NOMO-1 treated with dmso at 0.1 percent for 144 hours (cell line): ENCODE results near the gene OR2Y1.
"Not testable (repeated sequence)": the region's sequence is repeated elsewhere in the genome, so short reads cannot be mapped to it uniquely, and the experiment has no call there.

Source experiments
- DNase-seq: peaks from one replicate; lab custom pipeline; 2025; ENCODE audit not compliant: unreplicated experiment; lab: John Stamatoyannopoulos, UW

OR2Y1 gene

GRCh38 chr5:180740953-180741352, 1.1 kb upstream of the OR2Y1 start:
- not testable (repeated sequence) for DNase-seq

DNA sequence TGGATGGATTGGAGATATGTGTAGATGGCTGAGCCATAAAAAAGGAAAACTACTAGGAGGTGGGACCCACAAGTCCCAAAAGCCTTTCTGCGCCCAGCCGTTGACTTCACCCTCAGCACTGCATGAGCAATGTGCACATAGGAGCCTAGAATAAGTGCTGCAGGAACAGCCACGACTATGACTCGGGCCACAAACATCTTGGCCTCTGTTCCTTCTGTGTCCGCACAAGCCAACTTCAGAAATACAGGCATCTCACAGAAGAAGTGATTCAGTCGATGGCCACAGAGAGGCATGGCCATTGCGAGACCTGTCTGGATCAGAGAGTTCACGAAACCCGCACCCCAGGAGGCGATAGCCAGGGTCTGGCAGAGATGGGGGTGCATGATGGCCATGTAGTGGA, 587 bp downstream of the OR2Y1 start:
- DNase-seq: no peak

- DNase-seq: no peak
These were observed 3.3 kb downstream of the OR2Y1 start for GRCh38 chr5:180736536-180736935.

- no peak for DNase-seq
These were observed 14.9 kb downstream of the OR2Y1 start for GRCh38 chr5:180724944-180725343.

- DNase-seq: no peak
These were observed 15.9 kb downstream of the OR2Y1 start for GRCh38 chr5:180723936-180724335.

- no peak for DNase-seq
These were observed 19.4 kb downstream of the OR2Y1 start for GRCh38 chr5:180720486-180720885.

- DNase-seq: no peak
These were observed 20.1 kb downstream of the OR2Y1 start for GRCh38 chr5:180719781-180720180.

GRCh38 chr5:180718810-180719453, 20.9 kb downstream of the OR2Y1 start:
- peak; percentile 0 for DNase-seq

DNA sequence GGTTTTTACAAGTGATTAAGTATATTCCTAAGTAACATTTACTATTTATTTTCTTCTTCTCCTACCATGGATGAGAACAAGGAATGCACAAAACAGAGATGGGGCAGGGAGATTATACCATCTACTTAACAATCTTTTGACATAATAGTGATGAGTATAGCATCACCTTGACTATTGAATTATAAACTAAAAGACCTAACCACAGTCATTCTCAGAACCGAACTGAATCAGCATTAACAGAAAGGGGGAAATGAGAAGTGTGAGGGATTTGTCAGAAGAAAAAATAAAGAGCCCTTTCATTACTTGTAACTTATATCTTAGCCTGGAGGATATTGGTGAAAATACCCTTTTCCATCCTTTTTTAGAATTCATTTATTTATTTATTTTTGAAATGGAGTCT, 21.9 kb downstream of the OR2Y1 start:
- no peak for DNase-seq

GRCh38 chr5:180704362-180704761, 35.5 kb downstream of the OR2Y1 start:
- no peak for DNase-seq

DNA sequence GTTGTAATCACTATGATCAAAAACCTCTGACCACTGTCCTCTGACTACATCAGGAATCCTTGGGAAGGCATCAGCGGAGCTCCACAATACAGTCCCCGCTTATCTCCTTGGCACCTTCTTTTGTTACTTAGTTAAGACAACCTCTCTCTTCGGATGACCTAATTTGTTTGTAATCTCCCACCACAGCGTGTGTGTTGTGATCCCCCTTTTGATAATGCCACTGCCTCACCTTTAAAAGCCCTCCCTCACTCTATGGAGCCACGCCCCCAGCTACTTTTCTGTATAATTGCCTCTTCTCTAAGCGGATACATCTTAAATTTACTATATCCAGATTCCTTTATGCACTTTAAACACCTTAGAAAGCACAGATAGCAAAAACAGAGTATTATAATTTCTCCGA, 35.9 kb downstream of the OR2Y1 start:
- no peak for DNase-seq

GRCh38 chr5:180703371-180703770, 36.5 kb downstream of the OR2Y1 start:
- DNase-seq: not testable (repeated sequence)

- DNase-seq: not testable (repeated sequence)
These were observed 39.4 kb downstream of the OR2Y1 start for GRCh38 chr5:180700440-180700839.

DNA sequence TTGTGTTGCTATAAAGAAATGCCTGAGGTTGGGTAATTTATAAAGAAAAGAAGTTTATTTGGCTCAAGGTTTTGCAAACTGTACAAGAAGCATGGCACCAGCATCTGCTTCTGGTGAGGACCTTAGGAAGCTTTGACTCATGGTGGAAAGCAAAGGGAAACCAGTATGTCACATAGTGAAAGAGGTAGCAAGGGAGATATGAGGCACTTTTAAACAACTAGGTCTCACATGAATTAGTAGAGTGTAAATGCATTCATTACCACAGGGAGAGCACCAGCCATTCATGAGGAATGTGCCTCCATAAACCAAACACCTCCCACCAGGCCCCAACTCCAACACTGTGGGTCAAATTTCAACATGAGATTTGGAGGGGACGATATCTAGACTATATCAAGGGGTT, 40.8 kb downstream of the OR2Y1 start:
- DNase-seq: no peak

DNA sequence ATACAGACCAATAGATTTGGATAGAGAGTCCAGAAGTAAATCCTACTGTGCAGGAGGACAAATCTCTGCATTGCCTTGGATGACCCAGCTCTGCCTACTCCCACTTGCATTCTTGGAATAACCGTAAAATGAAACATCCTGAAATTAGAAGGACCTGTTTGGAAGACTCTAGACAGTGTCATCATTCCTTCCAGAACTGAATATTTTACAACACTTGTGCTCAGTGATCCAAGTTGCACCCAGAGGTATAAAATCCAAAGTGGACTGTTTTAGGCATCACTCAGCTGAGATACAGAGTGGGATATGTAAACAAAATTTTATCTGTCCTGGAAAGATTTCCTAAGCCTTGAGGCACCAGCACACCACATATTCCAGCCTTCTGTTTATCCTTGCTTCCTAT, 43.7 kb downstream of the OR2Y1 start:
- no peak for DNase-seq

DNA sequence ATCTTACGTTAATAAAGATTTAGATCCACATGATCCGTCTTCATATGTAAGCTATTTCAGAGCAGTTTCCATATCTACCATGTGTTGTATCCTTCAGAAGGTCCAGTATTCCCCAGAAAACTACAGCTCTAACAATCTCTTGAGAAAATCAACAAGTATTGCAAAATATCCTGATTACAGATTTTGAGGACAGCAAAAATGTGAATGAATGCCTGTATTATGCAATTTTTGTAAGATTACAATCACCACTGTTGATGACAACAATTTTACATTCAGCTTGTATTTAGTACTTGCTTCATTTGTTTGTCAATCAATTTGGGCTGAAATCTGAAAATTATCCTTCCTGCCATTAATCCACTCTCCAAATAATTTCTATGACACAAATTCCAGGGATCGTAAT, 47.4 kb downstream of the OR2Y1 start:
- no peak for DNase-seq

DNA sequence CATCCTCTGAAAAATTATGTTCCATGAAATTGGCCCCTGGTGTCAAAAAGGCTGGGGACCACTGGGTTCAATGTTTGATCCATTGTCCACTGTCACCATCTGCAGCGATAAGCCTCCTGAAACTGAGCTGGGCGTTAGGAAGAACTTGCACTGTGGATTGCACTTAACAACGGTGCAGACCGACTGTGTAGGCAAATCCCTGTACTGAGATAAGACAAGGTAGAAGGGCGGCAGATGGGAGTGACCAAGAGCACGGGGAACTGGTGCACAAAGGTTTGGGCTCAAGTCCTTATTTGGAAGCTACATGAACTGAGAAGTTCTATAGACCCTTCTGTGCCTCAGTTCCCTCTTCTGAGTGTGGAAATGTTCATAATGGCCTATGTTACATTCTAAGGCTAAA, 48.8 kb downstream of the OR2Y1 start:
- no peak for DNase-seq

DNA sequence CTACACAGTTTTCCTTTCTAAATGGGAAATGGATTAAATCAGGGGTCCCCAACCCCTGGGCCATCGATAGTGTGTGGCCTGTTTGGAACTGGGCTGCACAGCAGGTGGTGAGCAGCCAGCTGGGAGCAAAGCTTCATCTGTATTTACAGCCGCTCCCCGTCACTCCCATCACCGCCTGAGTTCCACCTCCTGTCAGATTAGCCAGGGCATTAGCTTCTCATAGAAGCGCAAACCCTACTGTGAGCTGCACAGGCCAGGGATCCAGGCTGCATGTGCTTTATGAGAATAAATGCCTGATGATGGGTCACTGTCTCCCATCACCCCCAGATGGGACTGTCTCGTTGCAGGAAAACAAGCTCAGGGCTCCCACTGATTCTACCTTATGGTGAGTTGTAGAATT, 49.3 kb downstream of the OR2Y1 start:
- DNase-seq: no peak

DNA sequence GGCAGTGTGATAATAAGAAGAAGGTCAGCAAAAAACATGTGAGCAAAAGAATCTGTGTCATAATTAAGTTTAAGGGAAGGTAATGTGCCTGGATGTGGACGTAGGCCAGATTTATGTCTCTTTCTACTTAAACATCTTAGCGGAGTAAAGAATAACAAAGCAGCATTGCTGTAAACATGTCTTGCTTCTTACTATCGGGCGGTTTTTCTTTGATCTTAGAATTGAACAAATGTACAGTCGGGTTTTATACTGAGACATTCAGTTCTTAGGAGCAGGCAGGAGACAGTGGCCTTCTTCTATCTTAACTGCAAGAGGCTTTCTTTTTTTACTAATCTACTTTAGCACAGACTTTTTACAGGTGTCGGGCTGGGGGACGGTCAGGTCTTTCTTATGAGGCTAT, 50.1 kb downstream of the OR2Y1 start:
- DNase-seq: no peak
